Measurements from ENCODE around the gene PRRC2B. TPM values are rescaled to one million over a fixed set of nuclear protein-coding genes. Genes with fewer than 3 reads are reported as not detected.

The PRRC2B gene
- total RNA-seq, 4 donors from 2014 or later = 81.7 to 159 (median 117) TPM

DNA sequence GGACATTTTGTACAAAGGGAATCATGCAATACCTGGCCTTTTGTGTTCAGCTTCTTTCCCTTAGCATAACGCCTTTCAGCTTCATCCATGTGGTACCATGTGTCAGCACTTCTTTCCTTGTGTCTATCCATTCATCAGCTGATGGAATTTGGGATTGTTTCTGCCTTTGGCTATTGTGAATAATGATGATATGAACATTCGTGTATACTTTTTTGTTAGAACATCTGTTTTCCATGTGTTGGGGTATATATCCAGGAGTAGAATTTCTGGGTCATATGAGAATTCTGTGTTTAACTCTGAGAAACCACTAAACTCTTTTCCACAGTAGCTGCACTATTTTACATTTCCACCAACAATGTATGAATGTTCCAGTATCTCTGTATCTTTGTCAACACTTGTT, 14.8 kb upstream of the PRRC2B start:
- H3K9me3 ChIP-seq = no peaks in the 10 kb centered on the region
- no peak overlapping the region for H3K27ac ChIP-seq
- 84 to 89% methylated on average over 2 of the region's 2 CpGs for WGBS, 2 donors
- DNase-seq = no peak
- H3K4me1 ChIP-seq = peaks cover 6 to 11% of the 10 kb centered on the region in 2 donors
- H3K4me3 ChIP-seq (replicated peaks in 1 of 3) = no peak overlapping the region
- H3K27me3 ChIP-seq = no peaks in the 10 kb centered on the region
- TF ChIP-seq POLR2A (IDR thresholded peaks at IDR 0.05) = no peak
- TF ChIP-seq, protein P1, sequence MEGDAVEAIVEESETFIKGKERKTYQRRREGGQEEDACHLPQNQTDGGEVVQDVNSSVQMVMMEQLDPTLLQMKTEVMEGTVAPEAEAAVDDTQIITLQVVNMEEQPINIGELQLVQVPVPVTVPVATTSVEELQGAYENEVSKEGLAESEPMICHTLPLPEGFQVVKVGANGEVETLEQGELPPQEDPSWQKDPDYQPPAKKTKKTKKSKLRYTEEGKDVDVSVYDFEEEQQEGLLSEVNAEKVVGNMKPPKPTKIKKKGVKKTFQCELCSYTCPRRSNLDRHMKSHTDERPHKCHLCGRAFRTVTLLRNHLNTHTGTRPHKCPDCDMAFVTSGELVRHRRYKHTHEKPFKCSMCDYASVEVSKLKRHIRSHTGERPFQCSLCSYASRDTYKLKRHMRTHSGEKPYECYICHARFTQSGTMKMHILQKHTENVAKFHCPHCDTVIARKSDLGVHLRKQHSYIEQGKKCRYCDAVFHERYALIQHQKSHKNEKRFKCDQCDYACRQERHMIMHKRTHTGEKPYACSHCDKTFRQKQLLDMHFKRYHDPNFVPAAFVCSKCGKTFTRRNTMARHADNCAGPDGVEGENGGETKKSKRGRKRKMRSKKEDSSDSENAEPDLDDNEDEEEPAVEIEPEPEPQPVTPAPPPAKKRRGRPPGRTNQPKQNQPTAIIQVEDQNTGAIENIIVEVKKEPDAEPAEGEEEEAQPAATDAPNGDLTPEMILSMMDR (IDR thresholded peaks at IDR 0.05) = no peak
- no peaks in the 10 kb centered on the region for H3K36me3 ChIP-seq
- intact Hi-C loops (cut with DNase I) = no loop called here

DNA sequence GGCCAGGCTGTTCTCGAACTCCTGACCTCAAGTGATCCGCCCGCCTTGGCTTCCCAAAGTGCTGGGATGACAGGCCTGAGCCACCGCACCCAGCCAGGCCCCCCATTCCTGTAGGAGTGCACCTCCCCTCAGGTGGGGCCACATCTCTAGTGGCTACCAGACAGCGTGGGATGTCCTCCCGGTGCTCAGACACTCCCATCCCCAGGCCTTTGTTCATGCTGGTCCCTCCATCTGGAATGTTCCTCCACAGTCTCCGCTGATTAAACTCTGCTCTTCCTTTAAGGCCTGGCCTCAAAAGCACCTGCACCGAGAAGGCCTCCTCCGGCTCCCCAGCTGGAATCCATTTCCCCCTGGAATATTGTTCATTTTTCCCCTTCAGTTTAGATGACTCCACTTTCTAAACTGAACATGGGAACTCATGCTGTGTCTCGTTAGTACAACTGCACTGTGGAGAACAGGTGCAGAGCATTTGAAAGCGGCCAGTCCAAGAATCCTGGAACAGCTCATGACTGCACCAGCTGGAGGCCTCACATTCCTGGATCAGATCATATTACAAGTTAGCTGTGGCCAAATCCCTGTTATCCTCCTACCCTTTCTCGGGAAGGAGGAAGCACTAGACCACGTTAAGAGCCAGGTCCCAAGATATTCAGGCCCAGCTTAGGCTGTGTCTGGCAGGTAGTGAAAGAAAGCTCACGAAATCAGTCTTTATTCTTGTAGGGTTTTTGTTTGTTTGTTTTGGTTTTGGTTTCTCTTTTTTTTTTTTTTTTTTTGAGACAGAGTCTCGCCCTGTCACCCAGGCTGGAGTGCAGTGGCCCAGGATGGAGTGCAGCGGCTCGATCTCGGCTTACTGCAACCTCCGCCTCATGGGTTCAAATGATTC, 10.8 kb upstream of the PRRC2B start:
- Histone ChIP-seq H3K4me3 (replicated peaks in 1 of 3) (no peak overlapping the region), H3K27me3 (no peaks in the 10 kb centered on the region), H3K27ac (peak overlapping the region; percentile 77 to 82 (median 79)), H3K9me3 (no peaks in the 10 kb centered on the region), H3K36me3 (no peaks in the 10 kb centered on the region), H3K4me1 (peaks cover 6 to 11% of the 10 kb centered on the region in 2 donors)
- intact Hi-C loops (cut with DNase I) = no loop called here
- 55 to 57% methylated on average over 19 of the region's 19 CpGs for WGBS, 2 donors
- peak; percentile 73 to 80 for DNase-seq
- peak in 1 of 2 donors; percentile 43 for TF ChIP-seq POLR2A (IDR thresholded peaks at IDR 0.05)
- TF ChIP-seq, protein P1 (IDR thresholded peaks at IDR 0.05) = no peak

DNA sequence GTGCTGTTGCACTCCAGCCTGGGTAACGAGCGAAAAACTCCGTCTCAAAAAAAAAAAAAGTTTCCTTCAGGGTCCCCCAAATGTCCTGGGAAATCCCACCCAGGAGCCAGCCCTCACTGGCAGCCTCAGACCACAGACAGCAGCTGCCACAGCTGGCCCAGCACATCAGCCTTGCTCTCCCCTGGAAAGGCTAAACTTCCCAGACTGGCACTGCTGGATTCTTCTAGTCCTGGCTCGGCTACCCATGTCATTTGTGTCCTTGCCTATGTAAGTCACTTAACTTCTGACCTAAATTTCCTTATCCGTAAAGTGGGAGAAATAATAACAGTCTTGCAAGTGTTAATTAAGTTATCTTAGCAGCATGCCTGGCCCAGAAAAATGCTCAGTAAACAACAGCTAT, 8.6 kb upstream of the PRRC2B start:
- TF ChIP-seq, protein P1 (IDR thresholded peaks at IDR 0.05) = no peak
- TF ChIP-seq POLR2A (IDR thresholded peaks at IDR 0.05) = no peak
- Histone ChIP-seq H3K27ac (no peak overlapping the region), H3K4me3 (replicated peaks in 1 of 3) (no peak overlapping the region), H3K36me3 (no peaks in the 10 kb centered on the region), H3K9me3 (no peaks in the 10 kb centered on the region), H3K4me1 (peaks cover 6 to 11% of the 10 kb centered on the region in 2 donors), H3K27me3 (no peaks in the 10 kb centered on the region)
- DNase-seq = no peak
- intact Hi-C loops (cut with DNase I) = no loop called here
- 62 to 77% methylated on average over 5 of the region's 5 CpGs for WGBS, 2 donors

DNA sequence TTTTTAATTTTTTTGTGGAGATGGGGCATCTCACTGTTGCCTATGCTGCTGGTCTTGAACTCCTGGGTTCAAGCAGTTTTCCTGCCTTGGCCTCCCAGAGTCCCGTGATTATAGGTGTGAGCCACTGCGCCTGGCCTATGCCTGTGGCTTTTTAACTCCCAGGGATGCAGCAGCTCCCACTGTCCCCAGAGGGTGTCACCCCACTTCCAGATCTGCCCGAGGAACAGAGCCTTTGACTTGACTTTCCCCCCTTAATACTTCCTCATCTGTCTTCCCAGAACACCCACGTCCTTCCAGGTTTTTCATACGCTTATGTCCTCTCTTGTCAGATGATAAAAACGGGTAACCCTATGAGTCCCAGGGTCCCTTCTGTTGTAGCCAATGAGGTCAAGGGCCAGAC, 7.6 kb upstream of the PRRC2B start:
- TF ChIP-seq, protein P1 (IDR thresholded peaks at IDR 0.05) = no peak
- Histone ChIP-seq H3K27me3 (no peaks in the 10 kb centered on the region), H3K9me3 (no peaks in the 10 kb centered on the region), H3K36me3 (no peaks in the 10 kb centered on the region), H3K4me3 (replicated peaks in 1 of 3) (no peak overlapping the region), H3K4me1 (peaks cover 6 to 17% of the 10 kb centered on the region in 2 donors), H3K27ac (no peak overlapping the region)
- no peak for DNase-seq
- WGBS, 2 donors = 79 to 92% methylated on average over 6 of the region's 6 CpGs
- intact Hi-C loops (cut with DNase I) = no loop called here

DNA sequence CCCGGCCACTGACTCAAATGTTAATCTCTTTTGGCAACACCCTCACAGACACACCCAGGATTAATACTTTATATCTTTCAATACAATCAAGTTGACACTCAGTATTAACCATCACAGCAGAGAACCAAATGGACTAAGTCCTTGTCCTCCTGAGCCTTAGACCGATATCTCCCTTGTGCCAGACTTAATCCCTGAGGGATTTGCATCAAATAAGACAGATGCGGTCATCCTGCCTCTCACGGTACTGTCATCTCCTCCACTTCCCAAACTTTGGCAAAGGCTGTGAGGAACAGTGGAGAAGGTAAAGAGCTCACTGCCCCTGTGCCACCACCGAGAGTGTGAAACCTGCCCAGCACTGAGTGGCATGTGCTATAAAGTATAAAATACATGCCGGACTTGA, 6.5 kb upstream of the PRRC2B start:
- TF ChIP-seq POLR2A (IDR thresholded peaks at IDR 0.05) = no peak
- TF ChIP-seq, protein P1 (IDR thresholded peaks at IDR 0.05) = no peak
- intact Hi-C loops (cut with DNase I) = no loop called here
- WGBS, 2 donors = 69 to 86% methylated on average over 6 of the region's 6 CpGs
- H3K27me3 ChIP-seq = no peaks in the 10 kb centered on the region
- no peak for DNase-seq
- H3K27ac ChIP-seq = no peak overlapping the region
- H3K9me3 ChIP-seq = no peaks in the 10 kb centered on the region
- no peak overlapping the region for H3K4me3 ChIP-seq (replicated peaks in 1 of 3)
- H3K36me3 ChIP-seq = no peaks in the 10 kb centered on the region
- peaks cover 6 to 17% of the 10 kb centered on the region in 2 donors for H3K4me1 ChIP-seq
